Measurements from ENCODE around the gene GDF2.

GDF2 gene

GRCh38 chr10:47371629-47372485 is 49.6 kb downstream of the GDF2 start:
- no peak for DNase-seq

DNA sequence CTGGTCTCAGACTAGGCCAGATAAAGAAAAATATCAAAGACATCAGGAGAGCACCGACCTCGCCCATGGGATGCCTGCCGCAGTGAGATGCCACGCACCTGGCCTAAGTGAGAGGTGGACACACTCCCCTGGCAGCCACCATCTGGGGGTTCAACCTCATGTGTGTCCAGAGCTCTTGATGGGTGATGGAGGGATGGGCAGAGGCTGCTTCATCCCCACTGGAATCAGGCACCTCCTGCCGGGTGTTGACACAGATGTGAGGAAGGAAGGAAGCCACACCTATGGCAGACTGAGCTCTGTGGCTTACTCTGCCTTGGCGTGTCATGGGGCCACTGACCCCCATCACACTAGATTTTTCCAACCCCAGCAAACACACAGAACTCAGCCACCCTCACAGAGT is 50.5 kb downstream of the GDF2 start:
- DNase-seq, result no peak

GRCh38 chr10:47374611-47375536 is 52.6 kb downstream of the GDF2 start:
- DNase-seq, result no peak

- no peak for DNase-seq
Observed at GRCh38 chr10:47376522-47377220, 54.4 kb downstream of the GDF2 start.

All from EL (cell line).